Uterus (tissue), 4 donors: Measurements from ENCODE around the gene FSD1. TPM values are rescaled to one million over a fixed set of nuclear protein-coding genes. Genes with fewer than 3 reads are reported as not detected.
"Not testable (repeated sequence)": the region's sequence is repeated elsewhere in the genome, so short reads cannot be mapped to it uniquely, and the experiment has no call there.

Source experiments
- DNase-seq, 2 donors: peaks; one replicate each; pipeline ENCODE4 v3.0.0-alpha.2; 2019 to 2020
- H3K27ac ChIP-seq, 2 donors: fragments of 200-600 bp; sonication (generic); 1 replicate in 1 of 2; 2 replicates in 1 of 2; pipeline ENCODE4 v1.5.1; 2016 to 2018
- H3K27me3 ChIP-seq, 2 donors: fragments of 200-600 bp; sonication (generic); one replicate each; pipeline ENCODE4 v1.5.1; 2018 to 2019; ENCODE audit warnings: control low read depth in 1 of 2
- H3K36me3 ChIP-seq, 2 donors: fragments of 200-600 bp; sonication (generic); one replicate each; pipeline ENCODE4 v1.5.1; 2019; ENCODE audit warnings: control low read depth in 1 of 2
- H3K4me1 ChIP-seq, 2 donors: fragments of 200-600 bp; sonication (generic); one replicate each; pipeline ENCODE4 v1.5.1; 2018 to 2019; ENCODE audit warnings: control low read depth in 1 of 2
- H3K4me3 ChIP-seq, 2 donors: fragments of 200-600 bp; sonication (generic); 1 replicate in 1 of 2; 2 replicates in 1 of 2; pipeline ENCODE4 v1.5.1; 2018 to 2019; ENCODE audit warnings: mild to moderate bottlenecking in 1 of 2
- H3K9me3 ChIP-seq, 2 donors: fragments of 200-600 bp; sonication (generic); one replicate each; pipeline ENCODE4 v1.5.1; 2019; ENCODE audit warnings: control low read depth in 1 of 2
- CTCF ChIP-seq, 4 experiments: fragments of 200-600 bp in 2 of 4; fragments of 450-650 bp in 2 of 4; sonication (generic) in 2 of 4; IDR thresholded peaks; one replicate each; pipeline ENCODE4 v1.5.1; 2016 to 2019; ENCODE audit warnings: antibody characterized with exemption in 4 of 4, mild to moderate bottlenecking in 2 of 4, moderate library complexity in 1 of 4
- POLR2A ChIP-seq, 2 donors: fragments of 450-650 bp; IDR thresholded peaks; one replicate each; pipeline ENCODE4 v1.6.1; 2016; ENCODE audit warnings: antibody characterized with exemption in 2 of 2, mild to moderate bottlenecking in 1 of 2, moderate library complexity in 1 of 2
- intact Hi-C: fragments of 100-400 bp; cut with DNase I; formaldehyde crosslinking; loops from one replicate; pipeline ENCODE4 v1.15.1; 2023; ENCODE audit warnings: low total_unique reads
- total RNA-seq, 4 donors: library from RNA; depleted of rRNA in 3 of 4; stranded (reverse); fragments of >200 nt in 3 of 4; gene quantifications; one replicate each; pipeline versions ENCODE4 v1.1.0 to v1.2.4, GENCODE V29; 2014 to 2023
- donor health status: DM: yes; HTN: yes; CAD: no.

Gene FSD1
- total RNA-seq, 4 donors from 2014 or later: 3.1 TPM; not detected in 3

GRCh38 chr19:4326215-4326836 is 21.9 kb downstream of the FSD1 start:
- TF ChIP-seq POLR2A (IDR thresholded peaks at IDR 0.05) (no peak), CTCF (IDR thresholded peaks at IDR 0.05) (no peak)
- Histone ChIP-seq H3K27me3 (no peaks in the 10 kb centered on the region), H3K4me3 (no peak overlapping the region), H3K36me3 (no peaks in the 10 kb centered on the region), H3K9me3 (no peaks in the 10 kb centered on the region), H3K27ac (no peak overlapping the region), H3K4me1 (peaks cover 0 to 11% of the 10 kb centered on the region in 2 donors)
- no peak for DNase-seq
- intact Hi-C loops: no loop called here

GRCh38 chr19:4326837-4327251 is 22.4 kb downstream of the FSD1 start:
- intact Hi-C loops: no loop called here
- Histone ChIP-seq H3K27me3 (no peaks in the 10 kb centered on the region), H3K4me3 (peak overlapping the region in 1 of 2 donors; percentile 45), H3K27ac (peak overlapping the region in 1 of 2 donors; percentile 9), H3K36me3 (no peaks in the 10 kb centered on the region), H3K4me1 (peaks cover 0 to 11% of the 10 kb centered on the region in 2 donors), H3K9me3 (no peaks in the 10 kb centered on the region)
- TF ChIP-seq POLR2A (IDR thresholded peaks at IDR 0.05): no peak
- no peak for TF ChIP-seq CTCF (IDR thresholded peaks at IDR 0.05)
- DNase-seq: no peak

GRCh38 chr19:4327252-4327876 is 23.0 kb downstream of the FSD1 start:
- peak overlapping the region in 1 of 2 donors; percentile 65 for H3K27ac ChIP-seq
- TF ChIP-seq POLR2A (IDR thresholded peaks at IDR 0.05): no peak
- no peak for TF ChIP-seq CTCF (IDR thresholded peaks at IDR 0.05)
- peaks cover 0 to 11% of the 10 kb centered on the region in 2 donors for H3K4me1 ChIP-seq
- no peaks in the 10 kb centered on the region for H3K36me3 ChIP-seq
- no peaks in the 10 kb centered on the region for H3K9me3 ChIP-seq
- H3K27me3 ChIP-seq: no peaks in the 10 kb centered on the region
- DNase-seq: peak; percentile 69 to 88
- intact Hi-C loops: no loop called here
- peak overlapping the region; percentile 29 to 45 for H3K4me3 ChIP-seq

DNA sequence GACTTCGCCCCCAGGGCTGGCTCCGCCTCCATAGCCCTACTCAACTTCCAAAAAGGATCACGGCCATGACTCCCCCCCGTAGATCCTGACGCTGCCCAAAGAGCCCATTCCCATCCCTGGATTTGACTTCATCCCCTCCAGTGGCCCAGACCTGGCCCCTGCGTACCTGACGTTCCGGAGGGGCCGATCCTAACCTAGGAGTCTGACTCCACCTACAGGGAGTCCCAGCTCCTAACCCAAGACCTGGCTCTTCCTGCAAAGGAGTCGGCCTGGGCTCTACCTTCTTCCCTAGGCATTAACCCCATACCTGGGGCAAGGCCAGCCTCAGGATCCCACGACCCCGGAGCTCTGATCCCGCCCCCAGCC is 23.5 kb downstream of the FSD1 start:
- no peak for DNase-seq
- no peaks in the 10 kb centered on the region for H3K36me3 ChIP-seq
- no peaks in the 10 kb centered on the region for H3K9me3 ChIP-seq
- intact Hi-C loops: no loop called here
- TF ChIP-seq CTCF (IDR thresholded peaks at IDR 0.05): no peak
- H3K27me3 ChIP-seq: no peaks in the 10 kb centered on the region
- H3K27ac ChIP-seq: peak overlapping the region in 1 of 2 donors; percentile 65
- H3K4me3 ChIP-seq: peak overlapping the region; percentile 29 to 45
- H3K4me1 ChIP-seq: peaks cover 0 to 11% of the 10 kb centered on the region in 2 donors

GRCh38 chr19:4328243-4328990 is 24.0 kb downstream of the FSD1 start:
- Histone ChIP-seq H3K9me3 (no peaks in the 10 kb centered on the region), H3K36me3 (no peaks in the 10 kb centered on the region), H3K4me1 (peaks cover 0 to 11% of the 10 kb centered on the region in 2 donors), H3K27ac (peak overlapping the region; percentile 7 to 65), H3K27me3 (no peaks in the 10 kb centered on the region), H3K4me3 (peak overlapping the region; percentile 32 to 45)
- peak; percentile 90 to 97 for DNase-seq
- TF ChIP-seq POLR2A (IDR thresholded peaks at IDR 0.05): peak in 1 of 2 donors; percentile 64
- peak in 2 of 4 experiments; percentile 10 to 22 for TF ChIP-seq CTCF (IDR thresholded peaks at IDR 0.05)
- intact Hi-C loops: no loop called here

- peak overlapping the region; percentile 7 to 43 for H3K27ac ChIP-seq
- peak overlapping the region; percentile 32 to 43 for H3K4me3 ChIP-seq
Measured at GRCh38 chr19:4328991-4329681, 24.7 kb downstream of the FSD1 start.

More at GRCh38 chr19:4328991-4329681, 24.7 kb downstream of the FSD1 start:
- H3K9me3 ChIP-seq, H3K27me3 ChIP-seq, DNase-seq, H3K36me3 ChIP-seq, intact Hi-C loops: not testable (repeated sequence)
- peaks cover 0 to 11% of the 10 kb centered on the region in 2 donors for H3K4me1 ChIP-seq
